NCI-H82 treated with DMSO at 0.1 percent for 48 hours (cell line): Measurements from ENCODE around the gene IKZF5.

ENCODE experiments used
- DNase-seq: peaks from one replicate; lab custom pipeline; 2025; ENCODE audit not compliant: unreplicated experiment; lab: John Stamatoyannopoulos, UW

The IKZF5 gene

GRCh38 chr10:123016228-123016627, 7.6 kb upstream of the IKZF5 start:
- no peak for DNase-seq

GRCh38 chr10:123014772-123015171, 6.2 kb upstream of the IKZF5 start:
- DNase-seq = no peak

- no peak for DNase-seq
These were observed 5.1 kb upstream of the IKZF5 start for GRCh38 chr10:123013456-123014419.

GRCh38 chr10:123011987-123012386, 3.4 kb upstream of the IKZF5 start:
- no peak for DNase-seq

GRCh38 chr10:123009105-123009820, 668 bp upstream of the IKZF5 start:
- no peak for DNase-seq

- peak; percentile 19 for DNase-seq
These were observed 839 bp downstream of the IKZF5 start for GRCh38 chr10:123007558-123008354.

GRCh38 chr10:123004298-123004697, 4.3 kb downstream of the IKZF5 start:
- DNase-seq = no peak

- DNase-seq = no peak
These were observed 7.2 kb downstream of the IKZF5 start for GRCh38 chr10:123001370-123001769.

GRCh38 chr10:123000155-123000554, 8.4 kb downstream of the IKZF5 start:
- DNase-seq = no peak

- no peak for DNase-seq
These were observed 9.2 kb downstream of the IKZF5 start for GRCh38 chr10:122999347-122999746.

- DNase-seq = no peak
These were observed 9.7 kb downstream of the IKZF5 start for GRCh38 chr10:122998934-122999333.

- no peak for DNase-seq
These were observed 10.2 kb downstream of the IKZF5 start for GRCh38 chr10:122998360-122998917.

- no peak for DNase-seq
These were observed 10.7 kb downstream of the IKZF5 start for GRCh38 chr10:122997864-122998263.

GRCh38 chr10:122995936-122996335, 12.7 kb downstream of the IKZF5 start:
- peak; percentile 25 for DNase-seq

GRCh38 chr10:122993797-122994336, 14.7 kb downstream of the IKZF5 start:
- no peak for DNase-seq

GRCh38 chr10:122992031-122992585, 16.5 kb downstream of the IKZF5 start:
- DNase-seq = no peak

- DNase-seq = no peak
These were observed 18.3 kb downstream of the IKZF5 start for GRCh38 chr10:122990278-122990677.

GRCh38 chr10:122988501-122988900, 20.1 kb downstream of the IKZF5 start:
- DNase-seq = no peak

GRCh38 chr10:122986335-122986734, 22.3 kb downstream of the IKZF5 start:
- DNase-seq = no peak

GRCh38 chr10:122984708-122985107, 23.9 kb downstream of the IKZF5 start:
- no peak for DNase-seq
